Occipital lobe (tissue), 2 donors: ENCODE data around the gene APOO. TPM values are rescaled to one million over a fixed set of nuclear protein-coding genes. Genes with fewer than 3 reads are reported as not detected.

ENCODE experiments used
- DNase-seq: peaks from one replicate; lab custom pipeline; 2025; lab: John Stamatoyannopoulos, UW
- total RNA-seq: library from RNA; depleted of rRNA; stranded (reverse); fragments of >200 nt; gene quantifications from one replicate; pipeline ENCODE4 v1.2.3, GENCODE V29; 2014

APOO gene
- total RNA-seq, 1 donor from 2014 or later: 30.7 TPM

GRCh38 chrX:23819385-23820234 lies 88.1 kb downstream of the APOO start:
- no peak for DNase-seq

- DNase-seq: no peak
Observed at GRCh38 chrX:23817979-23818336, 89.8 kb downstream of the APOO start.

GRCh38 chrX:23816179-23816578 lies 91.6 kb downstream of the APOO start:
- no peak for DNase-seq

- no peak for DNase-seq
Observed at GRCh38 chrX:23815376-23815775, 92.4 kb downstream of the APOO start.

- DNase-seq: no peak
Observed at GRCh38 chrX:23813808-23814207, 93.9 kb downstream of the APOO start.

- no peak for DNase-seq
Observed at GRCh38 chrX:23811656-23812055, 96.1 kb downstream of the APOO start.

GRCh38 chrX:23811108-23811651 lies 96.6 kb downstream of the APOO start:
- no peak for DNase-seq

- no peak for DNase-seq
Observed at GRCh38 chrX:23810279-23810678, 97.5 kb downstream of the APOO start.

- no peak for DNase-seq
Observed at GRCh38 chrX:23805389-23805788, 102.3 kb downstream of the APOO start.

- no peak for DNase-seq
Observed at GRCh38 chrX:23804578-23804977, 103.2 kb downstream of the APOO start.

- DNase-seq: no peak
Observed at GRCh38 chrX:23803931-23804381, 103.8 kb downstream of the APOO start.

- no peak for DNase-seq
Observed at GRCh38 chrX:23802431-23802830, 105.3 kb downstream of the APOO start.

- no peak for DNase-seq
Observed at GRCh38 chrX:23799469-23800065, 108.2 kb downstream of the APOO start.

GRCh38 chrX:23797371-23798128 lies 110.2 kb downstream of the APOO start:
- no peak for DNase-seq

GRCh38 chrX:23795221-23795620 lies 112.5 kb downstream of the APOO start:
- DNase-seq: no peak

GRCh38 chrX:23792861-23793553 lies 114.7 kb downstream of the APOO start:
- no peak for DNase-seq

- no peak for DNase-seq
Observed at GRCh38 chrX:23790155-23790497, 117.6 kb downstream of the APOO start.

GRCh38 chrX:23789386-23790154 lies 118.2 kb downstream of the APOO start:
- no peak for DNase-seq

GRCh38 chrX:23788946-23789345 lies 118.8 kb downstream of the APOO start:
- no peak for DNase-seq

- DNase-seq: no peak
Observed at GRCh38 chrX:23788521-23788920, 119.2 kb downstream of the APOO start.

GRCh38 chrX:23787745-23788118 lies 120.0 kb downstream of the APOO start:
- DNase-seq: no peak
